ENCODE data around the gene PSIP1. TPM values are rescaled to one million over a fixed set of nuclear protein-coding genes. Genes with fewer than 3 reads are reported as not detected.

The PSIP1 gene
- total and polyA plus RNA-seq, 9 of the 15 experiments (the other 6 are each of a cell fraction or from before 2014, with no cell fraction given): 18.8 to 119 (median 59.9) TPM

- H3K9me1 ChIP-seq (ENCODE audit: control insufficient read depth, insufficient read depth, low read length): peaks cover 2% of the 10 kb centered on the region
- no peak overlapping the region for H3K4me3 ChIP-seq
- peaks cover 53% of the 10 kb centered on the region for H3K36me3 ChIP-seq (ENCODE audit: control insufficient read depth, insufficient read depth, low read length)
- H3K4me1 ChIP-seq (replicated peaks in 1 of 2; ENCODE audit: control insufficient read depth in 2 of 2, insufficient read depth in 2 of 2, low read length in 2 of 2): peaks cover 10 to 18% of the 10 kb centered on the region in 2 experiments; a peak in 4 of 5 replicates
- H3K27me3 ChIP-seq (ENCODE audit: control insufficient read depth in 2 of 2, insufficient read depth in 2 of 2, low read length in 2 of 2): no peaks in the 10 kb centered on the region
- POLR2A ChIA-PET: interaction anchor here (0.6 kb wide), 2 partner anchors 10 to 205 kb away, joined by 3 read pairs; no protein-coding TSS in a partner anchor
- CTCF ChIA-PET (ENCODE audit: low intra/inter-chr PET ratio): no interaction called here
- no peaks in the 10 kb centered on the region for H4K20me1 ChIP-seq (replicated peaks; ENCODE audit: control insufficient read depth, insufficient read depth, low read length)
- no TSS peak for BruUV-seq (replicated peaks)
- H3K9me3 ChIP-seq (replicated peaks; ENCODE audit: control insufficient read depth, insufficient read depth, low read depth, low read length): no peaks in the 10 kb centered on the region
- intact Hi-C loops (cut with micrococcal nuclease) (no loop called here), in situ Hi-C loops (cut with MboI) (no loop called here)
- peaks cover 79% of the 10 kb centered on the region for H3K79me2 ChIP-seq (ENCODE audit: control insufficient read depth, insufficient read depth, low read length)
- H2AFZ ChIP-seq (ENCODE audit: low read depth, low read length): no peak overlapping the region
- DNase-seq (ENCODE audit: extremely low read depth in 1 of 4, low spot score in 3 of 4) (peak in 2 of 4 experiments; percentile 27 to 55), FAIRE-seq (peak; percentile 77), ATAC-seq (peak; percentile 6; the same call in 1 of the 3 replicates)
- H3K9ac ChIP-seq (ENCODE audit: insufficient read depth in 1 of 2, low read depth in 2 of 2, low read length in 2 of 2): peak overlapping the region; percentile 9 to 43; a peak in 2 of 4 replicates
- H3K4me2 ChIP-seq (ENCODE audit: insufficient read depth, low read length): peak overlapping the region; percentile 60
- H3K27ac ChIP-seq (ENCODE audit: extremely low read depth, low read depth, low read length): peak overlapping the region; percentile 40; the same call in 2 of the 3 replicates
- WGBS (ENCODE audit: insufficient coverage, low coverage, missing lambda C conversion rate): 22% methylated on average over 7 of the region's 8 CpGs
- TF ChIP-seq RCOR1 (IDR thresholded peaks at IDR 0.05; ENCODE audit: borderline replicate concordance in 1 of 2, low read depth in 2 of 2, low read length in 2 of 2) (peak in 1 of 2 experiments; percentile 16; a peak in 1 of 4 replicates), HMG20A (CRISPR knock-in tag; conservative IDR thresholded peaks at IDR 0.05) (no peak), KLF16 (IDR thresholded peaks at IDR 0.05) (no peak), ZFX (CRISPR knock-in tag; IDR thresholded peaks at IDR 0.05) (no peak), HNRNPH1 (optimal IDR thresholded peaks at IDR 0.05; ENCODE audit: low read depth, low read length) (no peak), MBD2 (IDR thresholded peaks at IDR 0.05; ENCODE audit: borderline replicate concordance, low read depth) (no peak), ZNF512 (tag; IDR thresholded peaks at IDR 0.05) (no peak), ILK (tag; IDR thresholded peaks at IDR 0.05; ENCODE audit: borderline replicate concordance, low read depth) (no peak), FOXP4 (CRISPR knock-in tag; IDR thresholded peaks at IDR 0.05; ENCODE audit: borderline replicate concordance) (no peak), SFPQ (IDR thresholded peaks at IDR 0.05; ENCODE audit: low read depth, low read length) (no peak), MBD1 (CRISPR knock-in tag; IDR thresholded peaks at IDR 0.05) (no peak), ZNF584 (CRISPR knock-in tag; IDR thresholded peaks at IDR 0.05; ENCODE audit: low read depth) (no peak)
These were observed 84.8 kb downstream of the PSIP1 start for GRCh38 chr9:15426019-15426418.

Measured in K562 (cell line).